Loucy (cell line): ENCODE measurements around the gene LTBP1.

Experiments used
- H2AFZ ChIP-seq: fragments of 200-600 bp; sonication (generic); 2 replicates; pipeline ENCODE4 v1.6.0; 2016; ENCODE audit warnings: antibody characterized with exemption, mild to moderate bottlenecking, low read length, moderate library complexity
- H3F3A ChIP-seq: fragments of 200-600 bp; 2 replicates; pipeline ENCODE4 v1.6.0; 2016; ENCODE audit warnings: antibody characterized with exemption, low read depth, mild to moderate bottlenecking
- H3K27me3 ChIP-seq: fragments of 200-600 bp; sonication (generic); 2 replicates; pipeline ENCODE4 v1.6.1; 2014; ENCODE audit warnings: low read length, mild to moderate bottlenecking; ENCODE audit not compliant: insufficient read depth, poor library complexity, severe bottlenecking
- H3K36me3 ChIP-seq: fragments of 200-600 bp; sonication (generic); 2 replicates; pipeline ENCODE4 v1.6.1; 2016; ENCODE audit warnings: low read length; ENCODE audit not compliant: insufficient read depth
- H3K4me1 ChIP-seq: fragments of 200-600 bp; sonication (generic); 2 replicates; pipeline ENCODE4 v1.5.1; 2014; ENCODE audit warnings: low read length, mild to moderate bottlenecking; ENCODE audit not compliant: insufficient read depth, poor library complexity, severe bottlenecking
- H3K4me2 ChIP-seq: fragments of 200-600 bp; sonication (generic); 2 replicates; pipeline ENCODE4 v1.6.0; 2014; ENCODE audit warnings: antibody characterized with exemption, low read length, low read depth, mild to moderate bottlenecking; ENCODE audit not compliant: poor library complexity, severe bottlenecking
- H3K4me3 ChIP-seq: fragments of 200-600 bp; sonication (generic); 2 replicates; pipeline ENCODE4 v1.5.1; 2014; ENCODE audit warnings: low read length, mild to moderate bottlenecking, mixed read lengths; ENCODE audit not compliant: poor library complexity, severe bottlenecking
- H3K79me2 ChIP-seq: fragments of 200-600 bp; sonication (generic); 2 replicates; pipeline ENCODE4 v1.6.1; 2014; ENCODE audit warnings: low read length; ENCODE audit not compliant: insufficient read depth
- H3K9ac ChIP-seq: fragments of 200-600 bp; sonication (generic); 2 replicates; pipeline ENCODE4 v1.6.0; 2014; ENCODE audit warnings: mild to moderate bottlenecking, low read depth, low read length, moderate library complexity; ENCODE audit not compliant: poor library complexity, severe bottlenecking
- H3K9me2 ChIP-seq: fragments of 200-600 bp; sonication (generic); replicated peaks from 2 replicates; pipeline ENCODE4 v1.6.1; 2016; ENCODE audit warnings: low read depth, low read length, mixed read lengths
- H3K9me3 ChIP-seq: fragments of 200-600 bp; sonication (generic); 2 replicates; pipeline ENCODE4 v1.6.1; 2014; ENCODE audit warnings: mild to moderate bottlenecking, antibody characterized with exemption, low read length, low read depth; ENCODE audit not compliant: insufficient read depth
- H4K20me1 ChIP-seq: fragments of 200-600 bp; sonication (generic); 2 replicates; pipeline ENCODE4 v1.6.0; 2014; ENCODE audit warnings: antibody characterized with exemption, low read length, mild to moderate bottlenecking; ENCODE audit not compliant: insufficient read depth, poor library complexity, severe bottlenecking
- CTCF ChIP-seq: fragments of 200-600 bp; sonication (generic); conservative IDR thresholded peaks from 2 replicates; pipeline ENCODE4 v1.5.1; 2014; ENCODE audit warnings: mild to moderate bottlenecking, antibody characterized with exemption, low read length
- EZH2phosphoT487 ChIP-seq: fragments of 200-600 bp; IDR thresholded peaks from 2 replicates; pipeline ENCODE4 v1.6.1; 2018; ENCODE audit warnings: antibody characterized with exemption, mild to moderate bottlenecking, moderate library complexity, borderline replicate concordance

Gene LTBP1

GRCh38 chr2:33435518-33435917, 488.8 kb downstream of the LTBP1 start:
- H3K36me3 ChIP-seq, result no peaks in the 10 kb centered on the region
- TF ChIP-seq CTCF (no peak), EZH2phosphoT487 (no peak)

GRCh38 chr2:33436083-33436482, 489.3 kb downstream of the LTBP1 start:
- Histone ChIP-seq H3K4me1 (no peaks in the 10 kb centered on the region), H3K4me2 (no peak overlapping the region), H3K27me3 (no peaks in the 10 kb centered on the region), H3F3A (no peaks in the 10 kb centered on the region), H3K9me3 (no peaks in the 10 kb centered on the region), H3K4me3 (no peak overlapping the region), H4K20me1 (no peaks in the 10 kb centered on the region), H3K36me3 (no peaks in the 10 kb centered on the region), H3K9me2 (no peaks in the 10 kb centered on the region), H2AFZ (no peak overlapping the region), H3K9ac (no peak overlapping the region), H3K79me2 (no peaks in the 10 kb centered on the region)
- TF ChIP-seq EZH2phosphoT487, result no peak
- TF ChIP-seq CTCF, result no peak

More at GRCh38 chr2:33435518-33435917, 488.8 kb downstream of the LTBP1 start:
- no peaks in the 10 kb centered on the region for H3F3A ChIP-seq
- H3K9me3 ChIP-seq, result no peaks in the 10 kb centered on the region
- no peak overlapping the region for H2AFZ ChIP-seq
- H3K4me1 ChIP-seq, result no peaks in the 10 kb centered on the region
- H3K9ac ChIP-seq, result no peak overlapping the region
- H3K27me3 ChIP-seq, result no peaks in the 10 kb centered on the region
- H3K9me2 ChIP-seq, result no peaks in the 10 kb centered on the region
- H3K4me2 ChIP-seq, result no peak overlapping the region
- no peaks in the 10 kb centered on the region for H3K79me2 ChIP-seq
- H3K4me3 ChIP-seq, result no peak overlapping the region
- H4K20me1 ChIP-seq, result no peaks in the 10 kb centered on the region

- Histone ChIP-seq H3K4me1 (no peaks in the 10 kb centered on the region), H3K36me3 (no peaks in the 10 kb centered on the region), H3F3A (no peaks in the 10 kb centered on the region), H2AFZ (no peak overlapping the region), H3K4me3 (no peak overlapping the region), H3K27me3 (no peaks in the 10 kb centered on the region), H4K20me1 (no peaks in the 10 kb centered on the region), H3K79me2 (no peaks in the 10 kb centered on the region), H3K4me2 (no peak overlapping the region), H3K9me3 (no peaks in the 10 kb centered on the region), H3K9ac (no peak overlapping the region), H3K9me2 (no peaks in the 10 kb centered on the region)
- TF ChIP-seq CTCF (no peak), EZH2phosphoT487 (no peak)
Observed at GRCh38 chr2:33437297-33437696, 490.5 kb downstream of the LTBP1 start.
